CD4-positive, alpha-beta memory T cell (primary cell): Measurements from ENCODE around the gene OR6J1. TPM values are rescaled to one million over a fixed set of nuclear protein-coding genes. Genes with fewer than 3 reads are reported as not detected.

Source experiments
- CTCF ChIA-PET: fragments of 350-600 bp; sonication (Branson Sonifier 250); formaldehyde crosslinking; loops from one replicate; lab custom pipeline; 2021; ENCODE audit warnings: inconsistent platforms; ENCODE audit not compliant: partially characterized antibody; lab: Charles Lee
- POLR2A ChIA-PET: fragments of 350-600 bp; sonication (Branson Sonifier 250); formaldehyde crosslinking; loops from one replicate; lab custom pipeline; 2021; ENCODE audit not compliant: partially characterized antibody; lab: Charles Lee
- DNase-seq, 5 donors: peaks; one replicate each; pipeline versions ENCODE4 v3.0.0 to v3.0.0-alpha.2; 2020 to 2022; ENCODE audit warnings: mixed read lengths in 1 of 5
- H3K27ac ChIP-seq: one replicate; pipeline ENCODE4 v1.7.0; 2013; ENCODE audit warnings: low read depth, low read length
- H3K27me3 ChIP-seq: 2 replicates; pipeline ENCODE4 v1.7.0; 2013; ENCODE audit warnings: mild to moderate bottlenecking, low read length, moderate library complexity; ENCODE audit not compliant: insufficient read depth
- H3K36me3 ChIP-seq: 2 replicates; pipeline ENCODE4 v1.7.0; 2013; ENCODE audit warnings: mild to moderate bottlenecking, low read length, moderate library complexity; ENCODE audit not compliant: insufficient read depth
- H3K4me1 ChIP-seq: 2 replicates; pipeline ENCODE4 v1.7.0; 2013; ENCODE audit warnings: mild to moderate bottlenecking, low read length, moderate library complexity; ENCODE audit not compliant: insufficient read depth
- H3K4me3 ChIP-seq, 2 donors: one replicate each; pipeline ENCODE4 v1.7.0; 2013; ENCODE audit warnings: low read length in 2 of 2, mild to moderate bottlenecking in 1 of 2
- H3K9me3 ChIP-seq, 2 donors: one replicate each; pipeline ENCODE4 v1.7.0; 2013; ENCODE audit warnings: low read length in 2 of 2, control low read depth in 1 of 2; ENCODE audit not compliant: control insufficient read depth in 1 of 2
- H3K27ac Mint-ChIP-seq, 7 donors: one replicate each; pipeline ENCODE4 v1.8.0; 2020 to 2021; ENCODE audit warnings: mixed read lengths in 7 of 7, mild to moderate bottlenecking in 6 of 7, inconsistent platforms in 3 of 7, moderate library complexity in 3 of 7
- H3K27me3 Mint-ChIP-seq, 2 donors: one replicate each; pipeline ENCODE4 v1.8.0; 2020 to 2021; ENCODE audit warnings: mixed read lengths in 2 of 2
- H3K36me3 Mint-ChIP-seq, 2 donors: one replicate each; pipeline ENCODE4 v1.8.0; 2020 to 2021; ENCODE audit warnings: mixed read lengths in 2 of 2, inconsistent platforms in 1 of 2, mild to moderate bottlenecking in 1 of 2
- H3K4me1 Mint-ChIP-seq, 4 donors: one replicate each; pipeline ENCODE4 v1.8.0; 2020 to 2021; ENCODE audit warnings: mixed read lengths in 4 of 4, mild to moderate bottlenecking in 1 of 4
- H3K4me3 Mint-ChIP-seq, 8 donors: one replicate each; pipeline ENCODE4 v1.8.0; 2020 to 2021; ENCODE audit warnings: mixed read lengths in 8 of 8, mild to moderate bottlenecking in 7 of 8, moderate library complexity in 6 of 8, inconsistent platforms in 3 of 8
- H3K9me3 Mint-ChIP-seq, 8 donors: one replicate each; pipeline ENCODE4 v1.8.0; 2020 to 2021; ENCODE audit warnings: mixed read lengths in 8 of 8, mild to moderate bottlenecking in 5 of 8, inconsistent platforms in 3 of 8, moderate library complexity in 1 of 8
- intact Hi-C: fragments of 100-400 bp; cut with micrococcal nuclease; formaldehyde crosslinking; loops from one replicate; pipeline ENCODE4 v1.15.1; 2023
- polyA plus RNA-seq, 2 donors: library from polyadenylated mRNA; unstranded; fragments of 300-500 nt; fragmentation: Illumina TruSeq; gene quantifications; one replicate each; pipeline ENCODE4 v1.2.3, GENCODE V29; 2021
- total RNA-seq, 2 experiments: library from RNA; stranded (reverse); gene quantifications; one replicate each; pipeline ENCODE4 v1.2.3, GENCODE V29; 2021

The OR6J1 gene
- total and polyA plus RNA-seq, 4 experiments from 2014 or later, result not detected

- Histone ChIP-seq H3K27me3 (no peaks in the 10 kb centered on the region), H3K4me3 (no peak overlapping the region), H3K9me3 (no peaks in the 10 kb centered on the region), H3K36me3 (peaks cover 16% of the 10 kb centered on the region), H3K27ac (no peak overlapping the region), H3K4me1 (peaks cover 20% of the 10 kb centered on the region)
- H3K36me3 Mint-ChIP-seq, result peaks cover 27 to 41% of the 10 kb centered on the region in 2 donors
- H3K27me3 Mint-ChIP-seq, result no peaks in the 10 kb centered on the region
- no peak overlapping the region for H3K27ac Mint-ChIP-seq
- POLR2A ChIA-PET, result interaction anchor here (1.0 to 7.1 kb wide), 4 partner anchors 11 to 166 kb away, joined by 3 to 110 read pairs (median 14); partner anchors contain the start of gene DAD1
- CTCF ChIA-PET, result interaction anchor here (1.3 to 2.7 kb wide), 2 partner anchors 11 to 51 kb away, joined by 4 to 15 read pairs; partner anchors contain the start of gene DAD1
- DNase-seq, result no peak
- intact Hi-C loops, result no loop called here
- H3K4me3 Mint-ChIP-seq, result peak overlapping the region in 5 of 8 donors; percentile 43 to 98 (median 96)
- no peaks in the 10 kb centered on the region for H3K9me3 Mint-ChIP-seq
- H3K4me1 Mint-ChIP-seq, result peaks cover 16 to 43% (median 32%) of the 10 kb centered on the region in 4 donors
Measured at GRCh38 chr14:22600027-22600426, 44.1 kb downstream of the OR6J1 start.

- no peaks in the 10 kb centered on the region for H3K27me3 ChIP-seq
- Mint-ChIP-seq H3K27ac (peak overlapping the region in 6 of 7 donors; percentile 48 to 99 (median 92)), H3K9me3 (no peaks in the 10 kb centered on the region), H3K4me1 (peaks cover 16 to 43% (median 32%) of the 10 kb centered on the region in 4 donors), H3K36me3 (peaks cover 27 to 34% of the 10 kb centered on the region in 2 donors), H3K4me3 (peak overlapping the region; percentile 92 to 98 (median 97)), H3K27me3 (no peaks in the 10 kb centered on the region)
- peaks cover 11% of the 10 kb centered on the region for H3K36me3 ChIP-seq
- no peaks in the 10 kb centered on the region for H3K9me3 ChIP-seq
- ChIA-PET CTCF (interaction anchor here (0.7 to 4.1 kb wide), 11 partner anchors 10 to 253 kb away, joined by 3 to 37 read pairs (median 4); partner anchors contain the start of genes DAD1 and OXA1L), POLR2A (interaction anchor here (0.9 to 7.1 kb wide), 9 partner anchors 10 to 290 kb away, joined by 3 to 110 read pairs (median 11); partner anchors contain the start of gene DAD1)
- H3K4me1 ChIP-seq, result peaks cover 20% of the 10 kb centered on the region
- no peak overlapping the region for H3K27ac ChIP-seq
- peak overlapping the region; percentile 79 to 84 for H3K4me3 ChIP-seq
- DNase-seq, result no peak
- intact Hi-C loops, result loop anchor here (2.0 to 10.0 kb wide), 2 partner anchors 15 to 725 kb away; partner anchors contain the start of gene PABPN1
Measured at GRCh38 chr14:22599349-22599748, 44.8 kb downstream of the OR6J1 start.

GRCh38 chr14:22598896-22599244, 45.3 kb downstream of the OR6J1 start:
- POLR2A ChIA-PET, result interaction anchor here (0.8 to 7.1 kb wide), 12 partner anchors 9 to 290 kb away, joined by 3 to 110 read pairs (median 8); partner anchors contain the start of gene DAD1
- CTCF ChIA-PET, result interaction anchor here (0.7 to 4.1 kb wide), 13 partner anchors 10 to 254 kb away, joined by 3 to 37 read pairs (median 3); partner anchors contain the start of genes DAD1 and OXA1L

GRCh38 chr14:22598099-22598895, 45.9 kb downstream of the OR6J1 start, which contains the start of gene ABHD4:
TSS of gene ABHD4 (plus strand) at chr14:22598300. CDS start at chr14:22598307, 7 bp downstream.
- intact Hi-C loops, result loop anchor here (1.0 to 10.0 kb wide), 3 partner anchors 9 to 727 kb away; partner anchors contain the start of genes DAD1 and PABPN1
- Mint-ChIP-seq H3K4me1 (peaks cover 16 to 43% (median 32%) of the 10 kb centered on the region in 4 donors), H3K36me3 (peaks cover 21 to 27% of the 10 kb centered on the region in 2 donors), H3K27me3 (no peaks in the 10 kb centered on the region), H3K9me3 (no peaks in the 10 kb centered on the region), H3K27ac (peak within 1 kb of the TSS; percentile 77 to 99 (median 94)), H3K4me3 (peak within 1 kb of the TSS; percentile 92 to 98 (median 97))
- peaks cover 20% of the 10 kb centered on the region for H3K4me1 ChIP-seq
- peak within 1 kb of the TSS; percentile 74 for H3K27ac ChIP-seq
- H3K4me3 ChIP-seq, result peak within 1 kb of the TSS; percentile 79 to 84
- no peaks in the 10 kb centered on the region for H3K27me3 ChIP-seq
- POLR2A ChIA-PET, result interaction anchor here (0.8 to 7.1 kb wide), 13 partner anchors 8 to 168 kb away, joined by 3 to 110 read pairs (median 7); partner anchors contain the start of gene DAD1
- peaks cover 6% of the 10 kb centered on the region for H3K36me3 ChIP-seq
- H3K9me3 ChIP-seq, result no peaks in the 10 kb centered on the region
- CTCF ChIA-PET, result interaction anchor here (0.7 to 4.1 kb wide), 11 partner anchors 9 to 254 kb away, joined by 3 to 37 read pairs (median 3); partner anchors contain the start of genes DAD1 and OXA1L
- peak; percentile 51 to 65 (median 54) for DNase-seq

More at GRCh38 chr14:22598896-22599244, 45.3 kb downstream of the OR6J1 start:
- peak overlapping the region; percentile 92 to 98 (median 97) for H3K4me3 Mint-ChIP-seq
- peaks cover 16 to 43% (median 32%) of the 10 kb centered on the region in 4 donors for H3K4me1 Mint-ChIP-seq
- peak overlapping the region; percentile 74 for H3K27ac ChIP-seq
- no peaks in the 10 kb centered on the region for H3K27me3 ChIP-seq
- no peaks in the 10 kb centered on the region for H3K9me3 Mint-ChIP-seq
- H3K4me1 ChIP-seq, result peaks cover 20% of the 10 kb centered on the region
- DNase-seq, result peak in 4 of 5 donors; percentile 18 to 63 (median 25)
- peak overlapping the region; percentile 79 to 84 for H3K4me3 ChIP-seq
- intact Hi-C loops, result loop anchor here (1.0 to 10.0 kb wide), 3 partner anchors 10 to 726 kb away; partner anchors contain the start of genes DAD1 and PABPN1
- peaks cover 10% of the 10 kb centered on the region for H3K36me3 ChIP-seq
- no peaks in the 10 kb centered on the region for H3K9me3 ChIP-seq
- H3K36me3 Mint-ChIP-seq, result peaks cover 25 to 32% of the 10 kb centered on the region in 2 donors
- H3K27ac Mint-ChIP-seq, result peak overlapping the region; percentile 77 to 99 (median 94)
- H3K27me3 Mint-ChIP-seq, result no peaks in the 10 kb centered on the region

GRCh38 chr14:22597771-22598098, 46.4 kb downstream of the OR6J1 start:
- Histone ChIP-seq H3K4me3 (peak overlapping the region; percentile 79 to 84), H3K36me3 (peaks cover under 1% of the 10 kb centered on the region), H3K9me3 (no peaks in the 10 kb centered on the region), H3K27ac (peak overlapping the region; percentile 74), H3K4me1 (peaks cover 20% of the 10 kb centered on the region), H3K27me3 (no peaks in the 10 kb centered on the region)
- peaks cover 16 to 21% of the 10 kb centered on the region in 2 donors for H3K36me3 Mint-ChIP-seq
- DNase-seq, result no peak
- ChIA-PET POLR2A (interaction anchor here (0.9 to 7.1 kb wide), 9 partner anchors 8 to 48 kb away, joined by 3 to 110 read pairs (median 11); partner anchors contain the start of gene DAD1), CTCF (interaction anchor here (1.4 to 4.1 kb wide), 5 partner anchors 9 to 41 kb away, joined by 3 to 37 read pairs (median 9); partner anchors contain the start of gene DAD1)
- H3K27ac Mint-ChIP-seq, result peak overlapping the region in 6 of 7 donors; percentile 77 to 95 (median 92)
- intact Hi-C loops, result loop anchor here (1.0 to 10.0 kb wide), 3 partner anchors 8 to 727 kb away; partner anchors contain the start of genes DAD1 and PABPN1
- peak overlapping the region; percentile 92 to 98 (median 97) for H3K4me3 Mint-ChIP-seq
- peaks cover 16 to 43% (median 31%) of the 10 kb centered on the region in 4 donors for H3K4me1 Mint-ChIP-seq
- H3K9me3 Mint-ChIP-seq, result no peaks in the 10 kb centered on the region
- H3K27me3 Mint-ChIP-seq, result no peaks in the 10 kb centered on the region

- peak overlapping the region in 4 of 7 donors; percentile 36 to 92 (median 69) for H3K27ac Mint-ChIP-seq
- H3K27ac ChIP-seq, result no peak overlapping the region
- DNase-seq, result no peak
- H3K4me1 ChIP-seq, result peaks cover 20% of the 10 kb centered on the region
- no peaks in the 10 kb centered on the region for H3K27me3 Mint-ChIP-seq
- intact Hi-C loops, result loop anchor here (10.0 kb wide), 1 partner anchor 728 kb away; the partner anchor contains the start of gene PABPN1
- H3K9me3 ChIP-seq, result no peaks in the 10 kb centered on the region
- H3K4me3 ChIP-seq, result no peak overlapping the region
- H3K27me3 ChIP-seq, result no peaks in the 10 kb centered on the region
- no peaks in the 10 kb centered on the region for H3K9me3 Mint-ChIP-seq
- H3K36me3 Mint-ChIP-seq, result peaks cover 11 to 16% of the 10 kb centered on the region in 2 donors
- H3K4me1 Mint-ChIP-seq, result peaks cover 16 to 40% (median 30%) of the 10 kb centered on the region in 4 donors
- POLR2A ChIA-PET, result interaction anchor here (0.9 to 7.1 kb wide), 8 partner anchors 8 to 47 kb away, joined by 3 to 110 read pairs (median 13); partner anchors contain the start of gene DAD1
- H3K36me3 ChIP-seq, result no peaks in the 10 kb centered on the region
- peak overlapping the region; percentile 92 to 98 (median 97) for H3K4me3 Mint-ChIP-seq
- CTCF ChIA-PET, result interaction anchor here (1.5 to 4.1 kb wide), 5 partner anchors 8 to 56 kb away, joined by 6 to 37 read pairs (median 9); partner anchors contain the start of gene DAD1
Measured at GRCh38 chr14:22597265-22597664, 46.9 kb downstream of the OR6J1 start.
